HepG2 (cell line): ENCODE results near the gene BPIFB2. TPM values are rescaled to one million over a fixed set of nuclear protein-coding genes. Genes with fewer than 3 reads are reported as not detected.

ENCODE experiments used
- ARID2 ChIP-seq: sonication (generic); formaldehyde crosslinking; IDR thresholded peaks from 2 replicates; pipeline ENCODE4 v1.8.1; 2022; ENCODE audit warnings: mild to moderate bottlenecking, missing genetic modification reagents, borderline replicate concordance
- ATM ChIP-seq: fragments of 450-650 bp; IDR thresholded peaks from 2 replicates; pipeline ENCODE4 v1.7.1; 2017; ENCODE audit warnings: mild to moderate bottlenecking, borderline replicate concordance
- CAMTA2 ChIP-seq: sonication (generic); formaldehyde crosslinking; IDR thresholded peaks from 2 replicates; pipeline ENCODE4 v1.4.0; 2020; ENCODE audit warnings: mild to moderate bottlenecking, missing genetic modification reagents, borderline replicate concordance
- HES4 ChIP-seq: sonication (generic); formaldehyde crosslinking; IDR thresholded peaks from 2 replicates; pipeline ENCODE4 v1.9.0; 2021; ENCODE audit warnings: mild to moderate bottlenecking, missing genetic modification reagents, borderline replicate concordance
- KLF11 ChIP-seq: IDR thresholded peaks from 2 replicates; pipeline ENCODE4 v1.6.1; 2016; ENCODE audit warnings: missing compliant biosample characterization
- MLX ChIP-seq: IDR thresholded peaks from 2 replicates; pipeline ENCODE4 v1.6.1; 2016
- MYC ChIP-seq: sonication (generic); formaldehyde crosslinking; IDR thresholded peaks from 2 replicates; pipeline ENCODE4 v1.9.0; 2021; ENCODE audit warnings: missing genetic modification reagents, borderline replicate concordance
- PRMT3 ChIP-seq: sonication (generic); formaldehyde crosslinking; IDR thresholded peaks from 2 replicates; pipeline ENCODE4 v1.8.1; 2022; ENCODE audit warnings: low read depth, mild to moderate bottlenecking, moderate library complexity, missing genetic modification reagents, borderline replicate concordance
- SNAI1 ChIP-seq: sonication (generic); formaldehyde crosslinking; IDR thresholded peaks from 2 replicates; pipeline ENCODE4 v1.5.0; 2020; ENCODE audit warnings: mild to moderate bottlenecking, missing genetic modification reagents, borderline replicate concordance
- SP1 ChIP-seq, 2 experiments: fragments of 450-650 bp in 1 of 2; sonication (generic) in 1 of 2; formaldehyde crosslinking in 1 of 2; IDR thresholded peaks; 2 replicates each; pipeline versions ENCODE4 v1.4.0 to v1.6.1; 2016 to 2020; ENCODE audit warnings: missing genetic modification reagents in 1 of 2
- SYNCRIP ChIP-seq: fragments of 200-400 bp; formaldehyde crosslinking; IDR thresholded peaks from 2 replicates; pipeline ENCODE4 v1.6.1; 2018; ENCODE audit warnings: mild to moderate bottlenecking, low read depth, low read length; ENCODE audit not compliant: insufficient read depth
- ZNF44 ChIP-seq: sonication (generic); formaldehyde crosslinking; IDR thresholded peaks from 2 replicates; pipeline ENCODE4 v1.5.1; 2020; ENCODE audit warnings: mild to moderate bottlenecking, missing genetic modification reagents
- ZNF446 ChIP-seq: sonication (generic); formaldehyde crosslinking; IDR thresholded peaks from 2 replicates; pipeline ENCODE4 v1.5.0; 2020; ENCODE audit warnings: mild to moderate bottlenecking, missing genetic modification reagents
- ZNF720 ChIP-seq: sonication (generic); formaldehyde crosslinking; IDR thresholded peaks from 2 replicates; pipeline ENCODE4 v1.4.0; 2020; ENCODE audit warnings: missing genetic modification reagents
- ZNF776 ChIP-seq: sonication (generic); formaldehyde crosslinking; IDR thresholded peaks from 2 replicates; pipeline ENCODE4 v1.4.0; 2020; ENCODE audit warnings: mild to moderate bottlenecking, missing genetic modification reagents
- polyA plus RNA-seq, 8 experiments: library from polyadenylated mRNA; depleted of rRNA in 3 of 8; stranded (reverse) in 7 of 8; unstranded in 1 of 8; fragments of >200 nt; fragmentation: Illumina TruSeq in 4 of 8; extraction: Trizol in 4 of 8; gene quantifications; 2 replicates each; pipeline versions ENCODE4 v1.2.1 to v1.2.3, GENCODE V29; 2011 to 2016; ENCODE audit warnings: low read depth in 4 of 8, missing spikeins in 1 of 8, mixed read lengths in 1 of 8; ENCODE audit not compliant: insufficient read depth in 1 of 8
- total RNA-seq, 5 experiments: library from RNA; depleted of rRNA; stranded (reverse); fragments of >200 nt; fragmentation: Illumina TruSeq; extraction: Trizol; gene quantifications; 2 replicates each; pipeline ENCODE4 v1.2.3, GENCODE V29; 2016; ENCODE audit warnings: low read depth in 1 of 5
- TF ChIP-seq, protein P1 (sequence below), 2 experiments: fragments of 450-650 bp in 1 of 2; sonication (generic) in 1 of 2; formaldehyde crosslinking in 1 of 2; IDR thresholded peaks; 2 replicates each; pipeline versions ENCODE4 v1.6.1 to v1.8.0; 2016 to 2022; ENCODE audit warnings: antibody characterized with exemption in 1 of 2, mild to moderate bottlenecking in 1 of 2, missing genetic modification reagents in 1 of 2
- TF ChIP-seq, protein P2 (sequence below): sonication (generic); formaldehyde crosslinking; IDR thresholded peaks from 2 replicates; pipeline ENCODE4 v1.4.0; 2020; ENCODE audit warnings: missing genetic modification reagents; ENCODE audit errors: not compliant biosample characterization
- TF ChIP-seq, protein P3 (sequence below): sonication (generic); formaldehyde crosslinking; conservative IDR thresholded peaks from 2 replicates; pipeline ENCODE4 v1.4.0; 2020; ENCODE audit warnings: missing genetic modification reagents

The BPIFB2 gene
- total and polyA plus RNA-seq, 2 of the 13 experiments (the other 11 are each of a cell fraction or from before 2014, with no cell fraction given): 54.5 to 902 TPM

DNA sequence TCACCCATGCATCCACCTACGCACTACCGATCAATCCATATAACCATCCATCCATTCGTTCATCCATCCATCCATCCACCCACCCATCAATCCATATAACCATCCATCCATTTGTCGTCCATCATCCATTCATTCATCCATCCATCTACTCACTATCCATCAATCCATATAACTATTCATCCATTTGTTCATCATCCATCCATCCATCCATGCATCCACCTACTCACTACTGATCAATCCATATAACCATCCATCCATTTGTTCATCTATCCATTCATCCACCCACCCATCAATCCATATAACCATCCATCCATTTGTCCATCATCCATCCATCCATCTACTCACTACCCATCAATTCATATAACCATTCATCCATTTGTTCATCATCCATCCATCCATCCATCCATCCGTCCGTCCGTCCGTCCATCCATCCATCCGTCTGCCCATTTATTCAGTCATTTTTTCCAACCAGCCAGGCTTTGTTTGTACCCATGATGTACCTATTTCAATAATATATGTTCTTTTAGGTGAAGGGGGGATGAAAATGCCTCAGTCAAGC, 17.9 kb downstream of the BPIFB2 start (continued):
- TF ChIP-seq HES4 (CRISPR knock-in tag) (no peak), ZNF720 (no peak), CAMTA2 (CRISPR knock-in tag) (no peak), SNAI1 (CRISPR knock-in tag) (no peak), ARID2 (no peak), ATM (no peak), ZNF776 (CRISPR knock-in tag) (peak; percentile 12; the same call in 1 of the 2 replicates), ZNF446 (CRISPR knock-in tag) (no peak), MYC (CRISPR knock-in tag) (no peak), MLX (CRISPR knock-in tag) (no peak), SP1 (IDR thresholded peaks at IDR 0.05) (no peak), SP1 (CRISPR knock-in tag; IDR thresholded peaks at IDR 0.05) (no peak), ZNF44 (CRISPR knock-in tag) (no peak), PRMT3 (CRISPR knock-in tag) (no peak), KLF11 (CRISPR knock-in tag) (no peak; the same call in 1 of the 2 replicates), SYNCRIP (no peak)
- TF ChIP-seq, protein P1, sequence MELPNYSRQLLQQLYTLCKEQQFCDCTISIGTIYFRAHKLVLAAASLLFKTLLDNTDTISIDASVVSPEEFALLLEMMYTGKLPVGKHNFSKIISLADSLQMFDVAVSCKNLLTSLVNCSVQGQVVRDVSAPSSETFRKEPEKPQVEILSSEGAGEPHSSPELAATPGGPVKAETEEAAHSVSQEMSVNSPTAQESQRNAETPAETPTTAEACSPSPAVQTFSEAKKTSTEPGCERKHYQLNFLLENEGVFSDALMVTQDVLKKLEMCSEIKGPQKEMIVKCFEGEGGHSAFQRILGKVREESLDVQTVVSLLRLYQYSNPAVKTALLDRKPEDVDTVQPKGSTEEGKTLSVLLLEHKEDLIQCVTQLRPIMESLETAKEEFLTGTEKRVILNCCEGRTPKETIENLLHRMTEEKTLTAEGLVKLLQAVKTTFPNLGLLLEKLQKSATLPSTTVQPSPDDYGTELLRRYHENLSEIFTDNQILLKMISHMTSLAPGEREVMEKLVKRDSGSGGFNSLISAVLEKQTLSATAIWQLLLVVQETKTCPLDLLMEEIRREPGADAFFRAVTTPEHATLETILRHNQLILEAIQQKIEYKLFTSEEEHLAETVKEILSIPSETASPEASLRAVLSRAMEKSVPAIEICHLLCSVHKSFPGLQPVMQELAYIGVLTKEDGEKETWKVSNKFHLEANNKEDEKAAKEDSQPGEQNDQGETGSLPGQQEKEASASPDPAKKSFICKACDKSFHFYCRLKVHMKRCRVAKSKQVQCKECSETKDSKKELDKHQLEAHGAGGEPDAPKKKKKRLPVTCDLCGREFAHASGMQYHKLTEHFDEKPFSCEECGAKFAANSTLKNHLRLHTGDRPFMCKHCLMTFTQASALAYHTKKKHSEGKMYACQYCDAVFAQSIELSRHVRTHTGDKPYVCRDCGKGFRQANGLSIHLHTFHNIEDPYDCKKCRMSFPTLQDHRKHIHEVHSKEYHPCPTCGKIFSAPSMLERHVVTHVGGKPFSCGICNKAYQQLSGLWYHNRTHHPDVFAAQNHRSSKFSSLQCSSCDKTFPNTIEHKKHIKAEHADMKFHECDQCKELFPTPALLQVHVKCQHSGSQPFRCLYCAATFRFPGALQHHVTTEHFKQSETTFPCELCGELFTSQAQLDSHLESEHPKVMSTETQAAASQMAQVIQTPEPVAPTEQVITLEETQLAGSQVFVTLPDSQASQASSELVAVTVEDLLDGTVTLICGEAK (IDR thresholded peaks at IDR 0.05): no peak
- TF ChIP-seq, protein P1 (CRISPR knock-in tag; IDR thresholded peaks at IDR 0.05): no peak
- TF ChIP-seq, protein P2, sequence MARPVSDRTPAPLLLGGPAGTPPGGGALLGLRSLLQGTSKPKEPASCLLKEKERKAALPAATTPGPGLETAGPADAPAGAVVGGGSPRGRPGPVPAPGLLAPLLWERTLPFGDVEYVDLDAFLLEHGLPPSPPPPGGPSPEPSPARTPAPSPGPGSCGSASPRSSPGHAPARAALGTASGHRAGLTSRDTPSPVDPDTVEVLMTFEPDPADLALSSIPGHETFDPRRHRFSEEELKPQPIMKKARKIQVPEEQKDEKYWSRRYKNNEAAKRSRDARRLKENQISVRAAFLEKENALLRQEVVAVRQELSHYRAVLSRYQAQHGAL (CRISPR knock-in tag): no peak
- TF ChIP-seq, protein P3, sequence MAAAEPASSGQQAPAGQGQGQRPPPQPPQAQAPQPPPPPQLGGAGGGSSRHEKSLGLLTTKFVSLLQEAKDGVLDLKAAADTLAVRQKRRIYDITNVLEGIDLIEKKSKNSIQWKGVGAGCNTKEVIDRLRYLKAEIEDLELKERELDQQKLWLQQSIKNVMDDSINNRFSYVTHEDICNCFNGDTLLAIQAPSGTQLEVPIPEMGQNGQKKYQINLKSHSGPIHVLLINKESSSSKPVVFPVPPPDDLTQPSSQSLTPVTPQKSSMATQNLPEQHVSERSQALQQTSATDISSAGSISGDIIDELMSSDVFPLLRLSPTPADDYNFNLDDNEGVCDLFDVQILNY (CRISPR knock-in tag): no peak
